WERI-Rb-1 (cell line): Measurements from ENCODE around the gene C2orf49.

Experiments used
- DNase-seq: peaks from one replicate; pipeline ENCODE4 v3.0.0-alpha.2; 2020
- H3K27ac ChIP-seq: fragments of 250-450 bp; sonication (Bioruptor Pico); 2 replicates; pipeline ENCODE4 v1.5.1; 2020; ENCODE audit warnings: mild to moderate bottlenecking, moderate library complexity
- H3K27me3 ChIP-seq: fragments of 250-450 bp; sonication (Bioruptor Pico); 2 replicates; pipeline ENCODE4 v1.5.1; 2021; ENCODE audit warnings: mild to moderate bottlenecking, low read depth, moderate library complexity; ENCODE audit not compliant: insufficient read depth, severe bottlenecking
- H3K36me3 ChIP-seq: fragments of 250-450 bp; sonication (Bioruptor Pico); 2 replicates; pipeline ENCODE4 v1.5.1; 2020; ENCODE audit warnings: mild to moderate bottlenecking, moderate library complexity
- H3K4me3 ChIP-seq: 2 replicates; pipeline ENCODE4 v1.5.1; 2011; ENCODE audit warnings: low read depth, mild to moderate bottlenecking, control low read depth, low read length
- H3K9me3 ChIP-seq: fragments of 250-450 bp; sonication (Bioruptor Pico); 2 replicates; pipeline ENCODE4 v1.5.1; 2021; ENCODE audit warnings: mild to moderate bottlenecking, moderate library complexity; ENCODE audit not compliant: severe bottlenecking
- TF ChIP-seq, protein P1 (sequence below): IDR thresholded peaks from 2 replicates; pipeline ENCODE4 v1.5.1; 2011; ENCODE audit warnings: low read depth, mild to moderate bottlenecking, control low read depth, inconsistent platforms, low read length

Gene C2orf49

DNA sequence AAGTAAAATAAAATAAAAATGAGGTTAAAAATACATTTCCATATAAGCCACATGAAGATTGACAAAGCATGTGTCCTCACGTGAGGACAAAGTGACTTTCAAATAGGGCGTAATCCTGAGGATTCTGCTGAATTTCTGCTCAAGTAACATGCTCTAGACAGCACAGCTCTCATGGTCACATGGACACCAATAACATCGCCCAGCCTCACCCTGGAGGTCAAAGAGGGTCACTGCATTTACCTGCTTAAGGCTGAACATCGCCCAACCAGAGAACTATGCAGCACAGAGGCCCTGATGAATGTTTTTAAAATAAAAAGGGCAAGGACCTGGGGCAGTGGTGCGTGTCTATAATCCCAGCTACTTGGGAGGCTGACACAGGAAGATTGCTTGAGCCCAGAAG, 38.0 kb upstream of the C2orf49 start:
- peaks cover 35% of the 10 kb centered on the region for H3K36me3 ChIP-seq
- no peak for DNase-seq
- TF ChIP-seq, protein P1, sequence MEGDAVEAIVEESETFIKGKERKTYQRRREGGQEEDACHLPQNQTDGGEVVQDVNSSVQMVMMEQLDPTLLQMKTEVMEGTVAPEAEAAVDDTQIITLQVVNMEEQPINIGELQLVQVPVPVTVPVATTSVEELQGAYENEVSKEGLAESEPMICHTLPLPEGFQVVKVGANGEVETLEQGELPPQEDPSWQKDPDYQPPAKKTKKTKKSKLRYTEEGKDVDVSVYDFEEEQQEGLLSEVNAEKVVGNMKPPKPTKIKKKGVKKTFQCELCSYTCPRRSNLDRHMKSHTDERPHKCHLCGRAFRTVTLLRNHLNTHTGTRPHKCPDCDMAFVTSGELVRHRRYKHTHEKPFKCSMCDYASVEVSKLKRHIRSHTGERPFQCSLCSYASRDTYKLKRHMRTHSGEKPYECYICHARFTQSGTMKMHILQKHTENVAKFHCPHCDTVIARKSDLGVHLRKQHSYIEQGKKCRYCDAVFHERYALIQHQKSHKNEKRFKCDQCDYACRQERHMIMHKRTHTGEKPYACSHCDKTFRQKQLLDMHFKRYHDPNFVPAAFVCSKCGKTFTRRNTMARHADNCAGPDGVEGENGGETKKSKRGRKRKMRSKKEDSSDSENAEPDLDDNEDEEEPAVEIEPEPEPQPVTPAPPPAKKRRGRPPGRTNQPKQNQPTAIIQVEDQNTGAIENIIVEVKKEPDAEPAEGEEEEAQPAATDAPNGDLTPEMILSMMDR: 0 out of 2 replicates have a peak, but pooled peaks have one; percentile 5

DNA sequence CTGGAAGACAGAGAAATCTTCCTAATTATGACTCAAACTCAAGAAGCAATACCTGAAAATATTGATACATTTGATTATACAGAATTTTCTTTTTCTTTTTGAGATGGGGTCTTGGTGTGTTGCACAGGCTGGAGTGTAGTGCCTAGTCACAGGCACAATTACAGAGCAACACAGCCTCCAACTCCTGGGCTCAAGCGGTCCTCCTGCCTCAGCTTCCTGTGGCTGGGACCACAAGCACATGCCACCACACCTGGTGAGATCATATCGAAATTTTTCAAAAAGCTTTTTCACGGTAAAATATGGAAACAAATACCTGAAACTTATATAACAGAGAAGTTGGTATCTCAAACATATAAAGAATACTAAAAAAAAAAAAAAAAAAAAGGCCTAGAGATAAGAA, 35.7 kb upstream of the C2orf49 start:
- Histone ChIP-seq H3K27me3 (no peaks in the 10 kb centered on the region), H3K4me3 (no peak overlapping the region), H3K27ac (no peak overlapping the region), H3K36me3 (peaks cover 27% of the 10 kb centered on the region), H3K9me3 (no peaks in the 10 kb centered on the region)
- TF ChIP-seq, protein P1: no peak
- no peak for DNase-seq

More for the DNA sequence above, 38.0 kb upstream of the C2orf49 start:
- no peaks in the 10 kb centered on the region for H3K9me3 ChIP-seq
- no peaks in the 10 kb centered on the region for H3K27me3 ChIP-seq
- no peak overlapping the region for H3K27ac ChIP-seq
- no peak overlapping the region for H3K4me3 ChIP-seq

DNA sequence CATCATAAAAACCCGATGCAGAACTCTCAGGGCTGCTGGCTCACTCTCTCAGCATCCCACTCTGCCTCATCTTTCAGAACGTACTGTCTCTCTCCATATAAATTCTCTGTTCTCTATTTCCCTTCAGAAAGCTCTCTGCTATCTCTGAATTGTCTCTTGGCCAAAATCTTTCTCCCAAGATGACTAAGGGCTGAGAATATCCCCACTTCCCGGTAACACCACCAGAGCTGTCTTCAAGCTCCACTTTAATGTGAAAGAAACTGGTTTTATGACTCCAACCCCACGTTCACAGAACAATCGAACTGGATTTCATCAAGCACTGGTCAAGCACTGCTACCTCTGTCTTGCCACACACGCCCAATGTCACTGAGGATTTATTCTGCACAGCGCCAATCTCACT, 30.2 kb upstream of the C2orf49 start:
- Histone ChIP-seq H3K9me3 (no peaks in the 10 kb centered on the region), H3K27me3 (no peaks in the 10 kb centered on the region), H3K4me3 (no peak overlapping the region), H3K27ac (no peak overlapping the region), H3K36me3 (peaks cover 25% of the 10 kb centered on the region)
- TF ChIP-seq, protein P1: no peak
- no peak for DNase-seq

DNA sequence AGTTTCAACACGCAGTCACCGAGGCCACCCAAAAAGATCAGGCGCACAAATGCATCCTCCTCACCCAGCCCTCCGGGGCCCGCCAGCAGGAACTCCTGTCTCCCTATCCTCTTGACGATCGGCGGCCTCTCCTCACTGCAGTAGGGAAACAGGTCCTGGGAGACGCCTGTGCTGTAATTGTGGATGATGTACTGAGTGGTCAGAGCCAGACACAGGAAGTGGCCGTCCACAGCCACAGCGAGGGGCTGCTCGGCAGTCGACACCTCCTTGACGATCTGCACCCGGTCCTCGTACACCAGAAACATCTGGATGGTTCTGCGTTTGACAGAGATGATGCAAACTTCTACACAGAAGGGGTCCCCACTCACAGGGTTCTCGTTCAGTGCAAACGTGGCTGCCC, 29.8 kb upstream of the C2orf49 start:
- H3K36me3 ChIP-seq: peaks cover 25% of the 10 kb centered on the region
- DNase-seq: no peak
- no peak overlapping the region for H3K4me3 ChIP-seq
- H3K9me3 ChIP-seq: no peaks in the 10 kb centered on the region
- H3K27me3 ChIP-seq: no peaks in the 10 kb centered on the region
- TF ChIP-seq, protein P1: no peak
- no peak overlapping the region for H3K27ac ChIP-seq

DNA sequence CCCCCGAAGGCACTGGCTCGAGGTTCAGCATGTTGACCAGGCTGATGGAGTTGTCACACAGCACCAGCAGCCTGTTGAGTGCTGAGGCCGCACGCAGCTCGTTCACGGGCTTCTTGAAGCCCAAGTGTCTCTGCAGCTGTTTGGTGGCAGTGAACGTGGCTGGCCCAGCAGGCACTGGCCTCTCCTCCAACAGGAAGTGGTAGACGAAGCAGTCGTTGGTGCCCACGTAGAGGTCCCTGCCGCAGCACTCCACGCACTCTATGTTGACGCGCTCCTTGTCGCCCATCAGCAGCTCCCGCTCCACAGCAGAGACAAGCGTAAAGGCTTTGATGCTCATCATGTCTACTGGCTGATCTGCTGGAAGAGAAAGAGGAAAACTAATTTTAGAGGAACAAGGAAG, 29.4 kb upstream of the C2orf49 start:
- Histone ChIP-seq H3K27me3 (no peaks in the 10 kb centered on the region), H3K4me3 (no peak overlapping the region), H3K36me3 (peaks cover 25% of the 10 kb centered on the region), H3K27ac (no peak overlapping the region), H3K9me3 (no peaks in the 10 kb centered on the region)
- TF ChIP-seq, protein P1: no peak
- DNase-seq: no peak

DNA sequence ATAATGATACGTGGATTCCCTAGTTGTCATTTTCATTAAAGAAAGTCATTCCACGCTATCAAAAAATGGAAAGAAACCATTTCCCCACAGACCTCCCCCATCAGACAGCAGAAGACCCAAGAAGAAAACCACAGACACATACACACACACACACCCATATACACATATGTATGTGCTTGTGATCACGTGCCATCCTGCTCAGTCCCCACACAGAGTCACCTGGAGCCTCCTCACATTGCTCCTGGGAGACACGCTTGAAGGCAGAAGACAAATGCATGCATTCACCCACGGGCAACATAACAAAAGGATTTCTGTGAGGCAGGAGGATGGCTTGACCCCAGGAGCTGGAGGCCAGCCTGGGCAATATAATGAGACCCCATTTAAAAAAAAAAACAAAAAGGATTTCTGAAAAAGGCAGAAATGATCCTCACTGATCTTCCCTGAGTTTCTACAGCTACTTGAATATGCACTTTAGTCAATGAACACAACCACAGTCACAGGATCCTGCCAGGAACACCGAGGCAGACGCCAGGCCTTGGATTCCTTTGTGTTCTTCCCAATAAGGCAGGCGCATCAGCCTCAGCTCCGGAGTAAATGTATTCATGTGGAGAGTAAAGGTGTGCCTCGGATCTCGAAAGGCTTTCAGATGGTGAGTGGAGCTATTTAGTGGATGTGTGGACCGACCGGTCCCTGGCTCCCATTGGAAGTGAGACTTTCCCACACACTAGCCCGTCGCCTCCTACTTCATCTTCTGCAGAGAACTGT, 28.8 kb upstream of the C2orf49 start:
- TF ChIP-seq, protein P1: no peak
- no peaks in the 10 kb centered on the region for H3K9me3 ChIP-seq
- no peak for DNase-seq
- H3K36me3 ChIP-seq: peaks cover 22% of the 10 kb centered on the region
- no peak overlapping the region for H3K4me3 ChIP-seq
- no peak overlapping the region for H3K27ac ChIP-seq
- no peaks in the 10 kb centered on the region for H3K27me3 ChIP-seq
